ENCODE data around the gene RPL39.

DNA sequence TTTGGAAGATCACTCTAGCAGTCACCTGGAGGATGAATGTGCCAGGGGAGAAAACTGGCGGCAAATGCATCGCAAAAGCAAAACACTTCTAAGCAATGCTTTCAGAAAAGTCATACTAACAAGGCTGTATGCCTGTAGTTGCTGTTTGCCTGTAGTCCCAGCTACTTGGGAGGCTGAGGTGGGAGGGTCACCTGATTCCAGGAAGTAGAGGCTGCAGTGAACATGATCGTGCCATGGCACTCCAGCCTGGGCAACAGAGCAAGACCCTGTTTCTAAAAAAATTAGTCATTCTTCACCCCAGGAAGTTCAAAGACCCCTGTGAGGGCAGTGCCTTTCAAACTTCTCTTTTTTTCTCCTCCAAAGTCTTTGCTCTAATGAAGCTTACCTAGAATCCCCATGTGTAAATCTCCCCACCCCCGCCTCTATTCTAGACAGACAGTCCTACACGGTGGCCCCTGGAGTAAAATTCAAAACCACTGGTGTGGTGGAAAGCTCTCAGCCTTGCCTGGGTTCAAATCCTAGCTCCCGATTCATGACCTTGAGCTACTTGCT lies 27.5 kb downstream of the RPL39 start:
- TF ChIP-seq MAFK (IDR thresholded peaks at IDR 0.05; ENCODE audit: partially characterized antibody) (no peak), POLR2A (IDR thresholded peaks at IDR 0.05; ENCODE audit: low read length) (no peak), RCOR1 (IDR thresholded peaks at IDR 0.05; ENCODE audit: low read depth, low read length) (no peak), BHLHE40 (IDR thresholded peaks at IDR 0.05; ENCODE audit: low read depth, low read length) (no peak), KDM1A (IDR thresholded peaks at IDR 0.05; ENCODE audit: low read depth) (no peak), POLR2AphosphoS2 (conservative IDR thresholded peaks at IDR 0.05; ENCODE audit: low read length) (no peak), RNF2 (IDR thresholded peaks at IDR 0.05; ENCODE audit: borderline replicate concordance, low read depth) (no peak), RAD21 (conservative IDR thresholded peaks at IDR 0.05 in 1 of 2, IDR thresholded peaks at IDR 0.05 in 1 of 2) (no peak), HDAC2 (IDR thresholded peaks at IDR 0.05) (no peak), CBX2 (IDR thresholded peaks at IDR 0.05; ENCODE audit: borderline replicate concordance, low read depth) (no peak), ZSCAN20 (CRISPR knock-in tag; IDR thresholded peaks at IDR 0.05) (no peak), NFE2L2 (conservative IDR thresholded peaks at IDR 0.05; ENCODE audit: low read length) (no peak)
- TF ChIP-seq, protein P1, sequence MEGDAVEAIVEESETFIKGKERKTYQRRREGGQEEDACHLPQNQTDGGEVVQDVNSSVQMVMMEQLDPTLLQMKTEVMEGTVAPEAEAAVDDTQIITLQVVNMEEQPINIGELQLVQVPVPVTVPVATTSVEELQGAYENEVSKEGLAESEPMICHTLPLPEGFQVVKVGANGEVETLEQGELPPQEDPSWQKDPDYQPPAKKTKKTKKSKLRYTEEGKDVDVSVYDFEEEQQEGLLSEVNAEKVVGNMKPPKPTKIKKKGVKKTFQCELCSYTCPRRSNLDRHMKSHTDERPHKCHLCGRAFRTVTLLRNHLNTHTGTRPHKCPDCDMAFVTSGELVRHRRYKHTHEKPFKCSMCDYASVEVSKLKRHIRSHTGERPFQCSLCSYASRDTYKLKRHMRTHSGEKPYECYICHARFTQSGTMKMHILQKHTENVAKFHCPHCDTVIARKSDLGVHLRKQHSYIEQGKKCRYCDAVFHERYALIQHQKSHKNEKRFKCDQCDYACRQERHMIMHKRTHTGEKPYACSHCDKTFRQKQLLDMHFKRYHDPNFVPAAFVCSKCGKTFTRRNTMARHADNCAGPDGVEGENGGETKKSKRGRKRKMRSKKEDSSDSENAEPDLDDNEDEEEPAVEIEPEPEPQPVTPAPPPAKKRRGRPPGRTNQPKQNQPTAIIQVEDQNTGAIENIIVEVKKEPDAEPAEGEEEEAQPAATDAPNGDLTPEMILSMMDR (IDR thresholded peaks at IDR 0.05), result no peak
- TF ChIP-seq, protein P2, sequence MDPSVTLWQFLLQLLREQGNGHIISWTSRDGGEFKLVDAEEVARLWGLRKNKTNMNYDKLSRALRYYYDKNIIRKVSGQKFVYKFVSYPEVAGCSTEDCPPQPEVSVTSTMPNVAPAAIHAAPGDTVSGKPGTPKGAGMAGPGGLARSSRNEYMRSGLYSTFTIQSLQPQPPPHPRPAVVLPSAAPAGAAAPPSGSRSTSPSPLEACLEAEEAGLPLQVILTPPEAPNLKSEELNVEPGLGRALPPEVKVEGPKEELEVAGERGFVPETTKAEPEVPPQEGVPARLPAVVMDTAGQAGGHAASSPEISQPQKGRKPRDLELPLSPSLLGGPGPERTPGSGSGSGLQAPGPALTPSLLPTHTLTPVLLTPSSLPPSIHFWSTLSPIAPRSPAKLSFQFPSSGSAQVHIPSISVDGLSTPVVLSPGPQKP (IDR thresholded peaks at IDR 0.05; ENCODE audit: low read depth, low read length), result no peak

All from A549 (cell line).